Activated T-helper 9 cell treated with anti-CD3 and anti-CD28 coated beads, Interleukin-2, amount 50 U/mL, for 16 hours (primary cell): Measurements from ENCODE around the gene SCNN1A.
A peak's percentile ranks its signal among the peaks of the same experiment; 100 is the strongest.

Experiments
- DNase-seq: peaks from one replicate; pipeline ENCODE4 v3.0.0-alpha.2; 2020; ENCODE audit warnings: low read depth

Gene SCNN1A

DNA sequence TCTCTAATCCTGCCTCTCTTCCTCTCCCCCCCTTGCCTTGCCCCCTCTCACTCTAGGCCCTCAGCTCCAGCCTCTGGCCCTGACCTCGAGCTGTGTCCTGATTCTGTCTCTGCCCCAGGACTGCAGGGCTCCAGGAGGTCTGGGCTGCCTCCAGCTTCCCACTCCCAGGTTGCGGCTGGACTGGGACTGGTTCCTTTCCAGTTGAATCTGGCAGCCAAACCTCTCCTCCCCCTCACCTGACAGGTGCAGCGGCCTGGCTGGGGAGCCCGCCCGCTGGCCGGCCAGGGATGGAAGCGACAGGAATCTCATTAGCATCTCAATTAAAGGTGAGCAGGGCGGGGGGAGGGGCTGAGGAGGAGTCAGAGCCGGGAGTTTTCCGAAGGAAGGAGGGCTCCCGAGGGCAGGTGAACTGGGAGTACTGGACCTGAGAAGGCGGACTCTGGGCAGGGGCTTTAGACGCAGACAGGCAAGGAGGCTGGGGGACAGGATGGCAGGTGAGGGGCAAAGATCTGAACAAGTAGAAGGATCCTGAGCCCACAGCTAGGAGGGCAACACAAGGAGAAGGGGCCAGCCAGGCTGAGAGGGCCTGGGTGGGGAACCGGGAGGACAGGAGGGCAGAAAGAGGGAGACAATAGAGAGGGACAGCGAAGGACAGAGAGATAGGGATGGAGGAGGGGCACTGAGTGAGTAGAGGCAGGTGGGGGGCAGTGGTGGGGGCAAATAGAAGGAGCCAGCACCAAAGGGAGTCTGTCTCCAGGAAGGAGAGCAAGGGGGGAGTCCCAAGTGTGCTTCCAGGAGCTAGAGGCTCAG is at the start of gene SCNN1A:
TSS of gene SCNN1A (minus strand) at position 295 of the 810 bp plus-strand sequence. CDS start 780 bp downstream, outside the sequence.
- no peak for DNase-seq

- DNase-seq, result no peak
Measured at GRCh38 chr12:6424866-6425265, 49.5 kb upstream of the SCNN1A start.

DNA sequence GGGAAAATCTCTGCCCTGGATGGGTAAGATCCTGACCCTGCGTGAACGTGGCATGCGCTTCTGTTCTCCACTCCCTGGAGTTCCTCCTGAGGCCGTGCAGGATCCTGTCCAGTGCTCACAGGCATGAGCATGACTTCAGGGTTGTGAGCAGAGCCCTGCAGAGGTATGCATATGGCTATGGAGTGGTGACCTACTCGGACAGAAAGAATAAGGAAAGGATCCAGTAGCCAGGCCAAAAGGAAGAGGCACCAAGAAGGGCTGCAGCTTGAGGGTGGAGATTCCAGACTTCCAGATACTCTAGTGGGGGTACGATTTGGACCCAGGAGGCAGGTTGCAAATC is 48.6 kb upstream of the SCNN1A start:
- no peak for DNase-seq

- DNase-seq, result peak; percentile 56
Measured at GRCh38 chr12:6423267-6424007, 48.1 kb upstream of the SCNN1A start.

GRCh38 chr12:6420364-6420763 is 45.0 kb upstream of the SCNN1A start:
- no peak for DNase-seq

DNA sequence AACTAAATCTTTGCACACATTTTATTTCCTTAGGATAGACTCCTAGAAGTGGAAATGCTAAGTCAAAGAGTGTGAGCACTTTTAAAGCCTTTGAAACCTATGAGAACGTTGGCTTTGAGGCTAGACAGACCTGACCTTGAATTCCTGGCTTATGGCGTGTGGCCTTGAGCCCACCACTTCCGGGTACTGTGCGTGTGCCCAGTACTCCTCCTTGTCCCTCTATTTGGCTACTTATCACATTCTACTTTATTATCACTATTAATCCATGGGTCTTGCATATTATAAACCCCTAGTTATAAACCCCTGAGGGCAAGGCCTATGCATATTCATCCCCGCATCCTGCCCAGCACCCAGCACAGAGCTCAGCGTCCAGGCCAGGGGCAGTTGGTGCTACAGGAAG is 43.4 kb upstream of the SCNN1A start:
- no peak for DNase-seq

DNA sequence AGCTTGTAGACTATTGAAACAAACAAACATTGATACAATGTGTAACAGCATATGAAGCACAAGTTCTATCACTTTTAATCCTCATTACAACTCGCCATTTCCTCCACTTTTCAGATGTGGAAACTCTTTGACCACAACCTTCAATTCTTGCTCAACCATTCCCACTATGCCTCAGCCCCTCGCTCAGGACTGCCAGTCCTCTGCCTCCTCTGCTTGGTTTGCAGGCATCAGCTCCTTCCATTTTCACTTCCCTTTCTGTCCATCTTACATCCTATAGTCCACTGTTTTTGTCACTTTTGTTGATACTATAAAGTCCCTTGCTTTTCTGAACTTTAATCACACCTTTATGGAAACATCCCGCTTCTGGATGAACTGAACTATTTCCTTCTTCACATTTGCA is 41.2 kb upstream of the SCNN1A start:
- no peak for DNase-seq

GRCh38 chr12:6407236-6407954 is 32.0 kb upstream of the SCNN1A start:
- DNase-seq, result no peak

GRCh38 chr12:6405963-6406362 is 30.6 kb upstream of the SCNN1A start:
- DNase-seq, result no peak

- DNase-seq, result no peak
Measured at GRCh38 chr12:6404390-6404789, 29.0 kb upstream of the SCNN1A start.

DNA sequence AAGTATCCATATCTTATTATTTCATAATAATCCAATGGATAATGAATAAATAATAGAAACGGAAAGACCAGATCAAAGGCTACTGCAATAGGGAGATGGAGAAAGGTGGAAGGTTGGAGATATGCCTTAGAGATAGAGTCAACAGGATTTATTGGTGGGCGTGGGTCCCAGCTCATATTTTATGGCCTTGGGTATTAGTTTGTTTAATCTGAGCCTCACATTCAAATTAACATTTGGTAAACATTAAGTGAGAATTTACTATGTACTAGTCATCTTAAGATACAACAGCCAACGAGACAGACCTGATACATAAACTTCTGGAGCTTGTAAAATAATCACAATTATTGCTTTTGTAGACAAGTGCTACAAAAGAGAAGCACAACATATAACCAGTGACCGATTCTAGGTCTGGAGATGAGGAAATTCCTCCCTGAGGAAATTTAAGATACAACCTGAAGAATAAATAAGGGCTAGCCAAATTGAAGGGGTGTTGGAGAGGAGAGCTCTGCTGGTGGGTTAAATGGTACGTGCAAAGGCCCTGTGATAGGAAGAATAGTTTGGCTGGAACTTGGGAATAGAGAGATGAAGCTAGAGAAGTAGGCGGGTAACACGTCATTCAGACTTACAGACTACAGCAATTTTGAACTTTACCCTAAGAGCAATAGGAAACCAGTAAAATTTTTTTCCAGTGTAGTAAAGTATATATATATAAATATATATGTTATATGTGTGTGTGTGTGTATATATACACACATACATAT is 24.7 kb upstream of the SCNN1A start:
- no peak for DNase-seq

GRCh38 chr12:6396031-6396430 is 20.7 kb upstream of the SCNN1A start:
- no peak for DNase-seq

GRCh38 chr12:6394398-6394797 is 19.0 kb upstream of the SCNN1A start:
- no peak for DNase-seq

DNA sequence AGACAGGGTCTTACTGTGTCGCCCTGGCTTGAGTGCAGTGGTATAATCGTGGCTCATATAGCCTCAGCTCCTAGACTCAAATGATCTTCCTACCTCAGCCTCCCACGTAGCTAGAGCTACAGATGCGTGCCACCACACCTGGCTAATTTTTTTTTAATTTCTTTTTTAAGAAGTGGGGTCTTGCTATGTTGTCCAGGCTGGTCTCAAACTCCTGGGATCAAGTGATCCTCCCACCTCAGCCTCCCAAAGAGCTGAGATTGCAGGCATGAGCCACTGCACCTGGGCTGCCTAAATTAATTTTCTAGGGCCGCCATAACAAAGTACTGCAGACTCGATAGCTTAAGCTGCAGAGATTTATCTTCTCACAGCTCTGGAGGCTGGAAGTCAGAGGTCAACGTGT is 17.7 kb upstream of the SCNN1A start:
- no peak for DNase-seq

GRCh38 chr12:6392504-6392903 is 17.1 kb upstream of the SCNN1A start:
- no peak for DNase-seq

DNA sequence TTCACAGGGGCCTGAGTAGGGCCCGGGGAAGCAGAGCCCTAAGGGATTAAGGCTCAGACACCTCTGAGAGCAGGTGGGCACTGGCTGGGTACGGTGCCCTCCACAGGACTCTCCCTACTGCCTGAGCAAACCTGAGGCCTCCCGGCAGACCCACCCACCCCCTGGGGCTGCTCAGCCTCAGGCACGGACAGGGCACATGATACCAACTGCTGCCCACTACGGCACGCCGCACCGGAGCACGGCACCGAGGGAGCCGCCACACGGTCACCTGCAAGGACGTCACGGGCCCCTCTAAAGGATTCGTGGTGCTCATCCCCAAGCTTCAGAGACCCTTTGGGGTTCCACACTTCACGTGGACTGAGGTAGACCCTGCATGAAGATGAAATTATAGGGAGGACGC is 15.7 kb upstream of the SCNN1A start:
- no peak for DNase-seq

GRCh38 chr12:6390084-6390799 is 14.9 kb upstream of the SCNN1A start:
- DNase-seq, result no peak

- no peak for DNase-seq
Measured at GRCh38 chr12:6387541-6387940, 12.2 kb upstream of the SCNN1A start.

- no peak for DNase-seq
Measured at GRCh38 chr12:6386491-6386890, 11.1 kb upstream of the SCNN1A start.

GRCh38 chr12:6386038-6386437 is 10.7 kb upstream of the SCNN1A start:
- DNase-seq, result no peak
